Lower leg skin (tissue), 3 donors: ENCODE results near the gene SPARC.

Experiments used
- CTCF ChIP-seq, 3 donors: fragments of 450-650 bp; IDR thresholded peaks; one replicate each; pipeline ENCODE4 v1.5.1; 2016; ENCODE audit warnings: antibody characterized with exemption in 3 of 3, mild to moderate bottlenecking in 3 of 3, moderate library complexity in 2 of 3
- POLR2A ChIP-seq, 2 donors: fragments of 450-650 bp; IDR thresholded peaks; one replicate each; pipeline ENCODE4 v1.6.1; 2016 to 2017; ENCODE audit warnings: antibody characterized with exemption in 2 of 2, mild to moderate bottlenecking in 1 of 2, moderate library complexity in 1 of 2

GRCh38 chr5:151683986-151684588 lies 2.6 kb downstream of the SPARC start:
- TF ChIP-seq CTCF (IDR thresholded peaks at IDR 0.05) (no peak), POLR2A (IDR thresholded peaks at IDR 0.05) (no peak)
